Trophoblast cell (in vitro differentiated cells and primary cell): ENCODE measurements around the gene RAD51B.

Experiments
- DNase-seq, 2 donors: peaks; one replicate each; pipeline ENCODE4 v3.0.0-alpha.2; 2016
- H2AFZ ChIP-seq: 2 replicates; pipeline ENCODE4 v1.6.1; 2013; ENCODE audit warnings: low read length, moderate library complexity, mild to moderate bottlenecking; ENCODE audit not compliant: insufficient read depth, poor library complexity
- H2AK5ac ChIP-seq: 2 replicates; pipeline ENCODE4 v1.6.1; 2013; ENCODE audit warnings: mild to moderate bottlenecking, low read length
- H2BK120ac ChIP-seq: 2 replicates; pipeline ENCODE4 v1.6.1; 2013; ENCODE audit warnings: low read length, mild to moderate bottlenecking, moderate library complexity; ENCODE audit not compliant: insufficient read depth, poor library complexity
- H2BK12ac ChIP-seq: 2 replicates; pipeline ENCODE4 v1.6.1; 2013; ENCODE audit warnings: mild to moderate bottlenecking, low read length, moderate library complexity
- H2BK5ac ChIP-seq: 2 replicates; pipeline ENCODE4 v1.6.1; 2013; ENCODE audit warnings: low read length, low read depth, moderate library complexity, mild to moderate bottlenecking; ENCODE audit not compliant: poor library complexity
- H3K14ac ChIP-seq: 2 replicates; pipeline ENCODE4 v1.6.1; 2013; ENCODE audit warnings: mild to moderate bottlenecking, low read length
- H3K18ac ChIP-seq: 2 replicates; pipeline ENCODE4 v1.6.1; 2013; ENCODE audit warnings: mild to moderate bottlenecking, low read length
- H3K23ac ChIP-seq: 2 replicates; pipeline ENCODE4 v1.6.1; 2013; ENCODE audit warnings: low read length
- H3K27ac ChIP-seq: 2 replicates; pipeline ENCODE4 v1.5.1; 2013; ENCODE audit warnings: low read depth, mild to moderate bottlenecking, inconsistent platforms, low read length, moderate library complexity
- H3K27me3 ChIP-seq: 2 replicates; pipeline ENCODE4 v1.6.1; 2013; ENCODE audit warnings: inconsistent platforms, mild to moderate bottlenecking, low read length, moderate library complexity; ENCODE audit not compliant: insufficient read depth
- H3K36me3 ChIP-seq, 2 experiments: 1 replicate in 1 of 2; 2 replicates in 1 of 2; pipeline ENCODE4 v1.6.1; 2013; ENCODE audit warnings: low read length in 2 of 2, mild to moderate bottlenecking in 2 of 2, moderate library complexity in 1 of 2; ENCODE audit not compliant: insufficient read depth in 2 of 2, control insufficient read depth in 1 of 2
- H3K4ac ChIP-seq: 2 replicates; pipeline ENCODE4 v1.6.1; 2013; ENCODE audit warnings: low read depth, mild to moderate bottlenecking, low read length, moderate library complexity
- H3K4me1 ChIP-seq, 2 experiments: 1 replicate in 1 of 2; 2 replicates in 1 of 2; pipeline ENCODE4 v1.6.1; 2013; ENCODE audit warnings: low read length in 2 of 2, mild to moderate bottlenecking in 2 of 2, moderate library complexity in 1 of 2; ENCODE audit not compliant: insufficient read depth in 2 of 2, control insufficient read depth in 1 of 2
- H3K4me2 ChIP-seq: 2 replicates; pipeline ENCODE4 v1.6.1; 2013; ENCODE audit warnings: inconsistent platforms, mild to moderate bottlenecking, low read length, moderate library complexity
- H3K4me3 ChIP-seq: 2 replicates; pipeline ENCODE4 v1.5.1; 2013; ENCODE audit warnings: mild to moderate bottlenecking, low read depth, low read length, inconsistent platforms
- H3K79me1 ChIP-seq: one replicate; pipeline ENCODE4 v1.6.1; 2013; ENCODE audit warnings: low read length
- H3K79me2 ChIP-seq: 2 replicates; pipeline ENCODE4 v1.6.1; 2013; ENCODE audit warnings: low read length, mild to moderate bottlenecking; ENCODE audit not compliant: control insufficient read depth, insufficient read depth, poor library complexity
- H3K9ac ChIP-seq: 2 replicates; pipeline ENCODE4 v1.6.1; 2013; ENCODE audit warnings: mild to moderate bottlenecking, low read length
- H3K9me3 ChIP-seq: 2 replicates; pipeline ENCODE4 v1.6.1; 2013; ENCODE audit warnings: low read depth, mild to moderate bottlenecking, control low read depth, inconsistent platforms, low read length; ENCODE audit not compliant: insufficient read depth
- H4K12ac ChIP-seq: 2 replicates; pipeline ENCODE4 v1.6.1; 2013; ENCODE audit warnings: low read depth, mild to moderate bottlenecking, low read length, moderate library complexity
- H4K8ac ChIP-seq: 2 replicates; pipeline ENCODE4 v1.6.1; 2013; ENCODE audit warnings: low read depth, mild to moderate bottlenecking, low read length, moderate library complexity
- H4K91ac ChIP-seq: one replicate; pipeline ENCODE4 v1.6.1; 2013; ENCODE audit warnings: low read depth, mild to moderate bottlenecking, low read length, moderate library complexity
- WGBS: extraction: QIAGEN DNeasy Blood & Tissue Kit; methylation state at CpG from one replicate; pipeline ENCODE4 v1.1.7; 2013; ENCODE audit warnings: missing lambda C conversion rate; ENCODE audit not compliant: insufficient read length, insufficient coverage; ENCODE audit errors: extremely low coverage; 5-methylcytosine and 5-hydroxymethylcytosine counted together

RAD51B gene

GRCh38 chr14:68566075-68566474 lies 746.5 kb downstream of the RAD51B start:
- peaks cover 7% of the 10 kb centered on the region for H3K79me2 ChIP-seq
- H2BK5ac ChIP-seq = peak overlapping the region; percentile 24
- H2AFZ ChIP-seq = no peak overlapping the region
- H2BK120ac ChIP-seq = peak overlapping the region; percentile 54
- H3K36me3 ChIP-seq = no peaks in the 10 kb centered on the region
- peaks cover 44% of the 10 kb centered on the region for H3K79me1 ChIP-seq
- H3K18ac ChIP-seq = peak overlapping the region; percentile 40
- H3K23ac ChIP-seq = no peak overlapping the region
- no CpG with 5 or more reads among the region's 2 CpGs for WGBS
- H4K91ac ChIP-seq = peak overlapping the region; percentile 74
- no peak overlapping the region for H3K4ac ChIP-seq
- peak overlapping the region; percentile 76 for H3K27ac ChIP-seq
- H3K9ac ChIP-seq = no peak overlapping the region
- H4K8ac ChIP-seq = no peak overlapping the region
- H3K27me3 ChIP-seq = no peaks in the 10 kb centered on the region
- peak overlapping the region; percentile 23 for H3K14ac ChIP-seq
- peak overlapping the region; percentile 72 for H2BK12ac ChIP-seq
- no peak overlapping the region for H3K4me2 ChIP-seq
- no peak overlapping the region for H3K4me3 ChIP-seq
- DNase-seq = no peak
- peaks cover 41 to 55% of the 10 kb centered on the region in 2 experiments for H3K4me1 ChIP-seq
- H2AK5ac ChIP-seq = no peak overlapping the region
- H3K9me3 ChIP-seq = peaks cover 1% of the 10 kb centered on the region
- no peak overlapping the region for H4K12ac ChIP-seq

DNA sequence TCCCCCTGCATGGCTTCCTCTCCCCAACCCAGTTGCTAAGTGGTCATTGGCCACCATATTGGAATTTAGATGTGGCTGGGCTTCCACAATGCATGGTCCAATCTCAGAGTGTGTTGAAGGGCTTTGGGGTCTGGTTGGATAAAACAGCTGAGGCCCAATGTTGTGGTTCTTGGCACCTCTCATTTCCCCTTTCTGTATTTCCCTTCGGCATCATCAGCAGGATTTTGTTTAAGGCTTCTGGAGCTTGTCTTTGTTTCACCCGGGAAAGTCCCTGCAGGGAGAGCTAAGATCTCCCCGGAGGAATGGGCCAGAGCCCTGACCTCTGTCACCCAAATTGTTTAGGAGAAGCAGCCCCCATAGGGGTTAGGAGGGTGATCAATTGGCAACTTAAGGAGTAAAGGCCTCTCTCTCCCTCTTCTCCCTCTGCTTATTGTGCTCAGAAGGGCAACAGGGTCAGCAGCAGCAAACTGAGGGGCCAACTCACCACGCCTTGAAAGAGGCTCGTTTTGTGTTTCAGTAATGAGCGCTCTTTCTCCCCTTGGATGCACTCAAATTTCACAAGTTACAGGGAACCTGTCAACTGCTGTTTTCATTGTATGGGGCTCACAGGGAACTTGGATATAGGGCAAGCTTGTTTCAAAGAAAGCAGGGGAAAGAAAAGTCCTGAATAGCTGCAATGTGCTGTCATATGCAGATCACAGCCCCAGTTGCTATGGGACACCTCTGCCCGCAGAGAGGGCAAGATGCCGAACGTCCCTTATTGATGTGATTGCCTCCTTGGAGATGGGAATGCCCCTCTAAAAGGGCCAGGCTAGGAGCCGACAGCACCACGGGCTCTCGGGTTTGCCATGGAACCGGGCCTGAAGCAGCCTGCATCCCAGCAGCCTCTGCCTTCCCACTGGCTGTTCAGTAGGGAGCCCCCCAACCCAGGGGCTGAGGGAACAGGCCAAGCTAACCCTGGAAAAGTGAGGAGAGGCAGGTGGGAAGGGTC lies 749.6 kb downstream of the RAD51B start:
- whole genome bisulfite sequencing = no CpG with 5 or more reads among the region's 13 CpGs
- Histone ChIP-seq H3K18ac (peak overlapping the region; percentile 10), H2AFZ (peak overlapping the region; percentile 12), H3K79me2 (peaks cover 5% of the 10 kb centered on the region), H4K12ac (peak overlapping the region; percentile 51), H3K79me1 (peaks cover 37% of the 10 kb centered on the region), H4K8ac (peak overlapping the region; percentile 27), H4K91ac (peak overlapping the region; percentile 53), H3K4me2 (no peak overlapping the region), H3K4me3 (no peak overlapping the region), H3K27ac (no peak overlapping the region), H2BK5ac (peak overlapping the region; percentile 11), H3K23ac (no peak overlapping the region), H2BK120ac (peak overlapping the region; percentile 81), H3K4ac (peak overlapping the region; percentile 1), H2BK12ac (peak overlapping the region; percentile 70), H3K36me3 (no peaks in the 10 kb centered on the region), H3K27me3 (no peaks in the 10 kb centered on the region), H3K14ac (peak overlapping the region; percentile 63), H2AK5ac (peak overlapping the region; percentile 62), H3K4me1 (peaks cover 24 to 34% of the 10 kb centered on the region in 2 experiments), H3K9me3 (peaks cover 1% of the 10 kb centered on the region), H3K9ac (no peak overlapping the region)
- DNase-seq = no peak

DNA sequence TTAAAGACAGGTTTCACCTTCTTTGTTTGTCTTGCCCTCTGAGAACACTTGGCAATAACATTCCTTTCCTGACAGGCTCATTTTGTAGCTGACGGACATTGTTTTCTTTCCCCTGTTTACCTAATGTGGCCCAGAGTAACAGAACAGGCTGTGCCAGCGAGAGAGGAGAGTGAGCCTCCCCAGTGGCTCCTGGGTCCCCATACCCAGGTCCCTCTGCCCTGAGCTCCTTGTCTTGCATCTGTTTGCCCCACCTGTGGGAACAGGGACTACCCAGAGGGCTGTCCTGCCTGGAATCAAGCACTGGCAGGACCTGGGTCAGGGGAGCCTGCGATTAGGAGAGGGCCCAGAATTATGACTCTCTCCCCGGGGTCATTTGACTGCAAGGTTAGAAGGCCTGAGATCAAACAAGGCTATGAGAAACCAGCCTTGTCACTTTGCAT lies 750.4 kb downstream of the RAD51B start:
- Histone ChIP-seq H3K23ac (no peak overlapping the region), H2BK12ac (peak overlapping the region; percentile 63), H3K14ac (peak overlapping the region; percentile 63), H3K36me3 (no peaks in the 10 kb centered on the region), H3K4me1 (peaks cover 17 to 27% of the 10 kb centered on the region in 2 experiments), H3K79me1 (peaks cover 32% of the 10 kb centered on the region), H3K79me2 (no peaks in the 10 kb centered on the region), H3K9ac (no peak overlapping the region), H3K9me3 (peaks cover 1% of the 10 kb centered on the region), H3K18ac (peak overlapping the region; percentile 10), H4K8ac (no peak overlapping the region), H3K27ac (no peak overlapping the region), H4K12ac (no peak overlapping the region), H2BK5ac (peak overlapping the region; percentile 11), H4K91ac (peak overlapping the region; percentile 53), H2AFZ (peak overlapping the region; percentile 12), H3K4me2 (no peak overlapping the region), H2AK5ac (peak overlapping the region; percentile 62), H2BK120ac (peak overlapping the region; percentile 81), H3K27me3 (no peaks in the 10 kb centered on the region), H3K4ac (peak overlapping the region; percentile 9), H3K4me3 (no peak overlapping the region)
- DNase-seq = no peak
- WGBS = no CpG with 5 or more reads among the region's 4 CpGs

GRCh38 chr14:68571114-68571591 lies 751.6 kb downstream of the RAD51B start:
- H3K14ac ChIP-seq = no peak overlapping the region

More at GRCh38 chr14:68571114-68571591, 751.6 kb downstream of the RAD51B start:
- DNase-seq = no peak
- no peak overlapping the region for H3K4ac ChIP-seq
- no peak overlapping the region for H3K4me2 ChIP-seq
- H4K8ac ChIP-seq = no peak overlapping the region
- H3K9ac ChIP-seq = no peak overlapping the region
- H3K79me2 ChIP-seq = no peaks in the 10 kb centered on the region
- WGBS = no CpG with 5 or more reads among the region's 4 CpGs
- H4K91ac ChIP-seq = peak overlapping the region; percentile 53
- peak overlapping the region; percentile 5 for H2BK12ac ChIP-seq
- H3K23ac ChIP-seq = no peak overlapping the region
- H3K79me1 ChIP-seq = peaks cover 38% of the 10 kb centered on the region
- no peak overlapping the region for H3K27ac ChIP-seq
- H3K4me1 ChIP-seq = peaks cover 22 to 27% of the 10 kb centered on the region in 2 experiments
- no peak overlapping the region for H4K12ac ChIP-seq
- H2AFZ ChIP-seq = no peak overlapping the region
- no peak overlapping the region for H2BK5ac ChIP-seq
- H3K36me3 ChIP-seq = no peaks in the 10 kb centered on the region
- no peak overlapping the region for H3K4me3 ChIP-seq
- H2BK120ac ChIP-seq = no peak overlapping the region
- H3K9me3 ChIP-seq = peaks cover 1% of the 10 kb centered on the region
- peak overlapping the region; percentile 1 for H2AK5ac ChIP-seq
- H3K18ac ChIP-seq = no peak overlapping the region
- no peaks in the 10 kb centered on the region for H3K27me3 ChIP-seq
